Thoracic aorta (tissue), 2 donors: ENCODE measurements around the gene WDR62. TPM values are rescaled to one million over a fixed set of nuclear protein-coding genes. Genes with fewer than 3 reads are reported as not detected.

Experiments
- ATAC-seq: fragments of 150-250 bp; one replicate; pipeline ENCODE4 v1.8.0; 2017; ENCODE audit warnings: low read depth; ENCODE audit not compliant: insufficient number of reproducible peaks, low FRiP score
- DNase-seq: peaks from one replicate; pipeline ENCODE4 v3.0.0-alpha.2; 2020; ENCODE audit warnings: low spot score
- H3K27ac ChIP-seq, 2 donors: fragments of 200-600 bp; sonication (generic); 1 replicate in 1 of 2; 2 replicates in 1 of 2; pipeline ENCODE4 v1.5.1; 2016; ENCODE audit warnings: mild to moderate bottlenecking in 2 of 2, moderate library complexity in 2 of 2
- H3K27me3 ChIP-seq: fragments of 200-600 bp; sonication (generic); replicated peaks from 2 replicates; pipeline ENCODE4 v1.6.0; 2016; ENCODE audit warnings: mild to moderate bottlenecking; ENCODE audit not compliant: insufficient read depth
- H3K36me3 ChIP-seq: fragments of 200-600 bp; sonication (generic); one replicate; pipeline ENCODE4 v1.5.1; 2016
- H3K4me1 ChIP-seq, 2 donors: fragments of 200-600 bp; sonication (generic); 1 replicate in 1 of 2; 2 replicates in 1 of 2; pipeline versions ENCODE4 v1.5.1 to v1.6.0; 2016; ENCODE audit warnings: low read depth in 2 of 2, mild to moderate bottlenecking in 1 of 2; ENCODE audit not compliant: control insufficient read depth in 1 of 2
- H3K4me3 ChIP-seq: fragments of 200-600 bp; sonication (generic); 2 replicates; pipeline ENCODE4 v1.5.1; 2016; ENCODE audit warnings: mild to moderate bottlenecking
- H3K9me3 ChIP-seq: fragments of 200-600 bp; sonication (generic); 2 replicates; pipeline ENCODE4 v1.5.1; 2016
- CTCF ChIP-seq: fragments of 200-600 bp; sonication (generic); IDR thresholded peaks from one replicate; pipeline ENCODE4 v1.5.1; 2019; ENCODE audit warnings: antibody characterized with exemption
- total RNA-seq, 2 donors: library from RNA; depleted of rRNA; stranded (reverse); fragments of >200 nt; gene quantifications; one replicate each; pipeline versions ENCODE4 v1.1.0 to v1.2.3, GENCODE V29; 2016

WDR62 gene
- total RNA-seq, 2 donors from 2014 or later = 0.99 to 1.2 TPM

GRCh38 chr19:36028313-36029041 lies 26.2 kb upstream of the WDR62 start:
- Histone ChIP-seq H3K27ac (no peak overlapping the region), H3K36me3 (peaks cover 26% of the 10 kb centered on the region), H3K27me3 (no peaks in the 10 kb centered on the region), H3K4me3 (no peak overlapping the region), H3K4me1 (peaks cover 5 to 10% of the 10 kb centered on the region in 2 donors), H3K9me3 (no peaks in the 10 kb centered on the region)
- ATAC-seq = no peak
- no peak for DNase-seq
- TF ChIP-seq CTCF = no peak

- peaks cover 15% of the 10 kb centered on the region for H3K36me3 ChIP-seq
- H3K27me3 ChIP-seq = no peaks in the 10 kb centered on the region
- no peak overlapping the region for H3K4me3 ChIP-seq
- TF ChIP-seq CTCF = no peak
- H3K4me1 ChIP-seq = peaks cover 5 to 10% of the 10 kb centered on the region in 2 donors
- H3K9me3 ChIP-seq = no peaks in the 10 kb centered on the region
- ATAC-seq = no peak
- no peak overlapping the region for H3K27ac ChIP-seq
- no peak for DNase-seq
Observed at GRCh38 chr19:36030264-36031148, 24.2 kb upstream of the WDR62 start.

GRCh38 chr19:36031308-36031707 lies 23.4 kb upstream of the WDR62 start:
- Histone ChIP-seq H3K36me3 (peaks cover 10% of the 10 kb centered on the region), H3K9me3 (no peaks in the 10 kb centered on the region), H3K4me3 (no peak overlapping the region), H3K4me1 (peaks cover 5 to 10% of the 10 kb centered on the region in 2 donors), H3K27ac (no peak overlapping the region), H3K27me3 (no peaks in the 10 kb centered on the region)
- no peak for ATAC-seq
- DNase-seq = no peak
- no peak for TF ChIP-seq CTCF

GRCh38 chr19:36032251-36033104 lies 22.2 kb upstream of the WDR62 start, which contains the start of gene CLIP3:
TSS of gene CLIP3 (minus strand) at chr19:36032873. CDS start at chr19:36032357, 516 bp downstream.
- H3K27ac ChIP-seq = peak within 1 kb of the TSS; percentile 81 to 83
- H3K9me3 ChIP-seq = no peaks in the 10 kb centered on the region
- H3K4me1 ChIP-seq = peaks cover 5 to 10% of the 10 kb centered on the region in 2 donors
- H3K27me3 ChIP-seq = no peaks in the 10 kb centered on the region
- DNase-seq = no peak
- TF ChIP-seq CTCF = peak; percentile 46
- H3K36me3 ChIP-seq = no peaks in the 10 kb centered on the region
- ATAC-seq = peak; percentile 66
- H3K4me3 ChIP-seq = peak within 1 kb of the TSS; percentile 99
